ENCODE results near the gene LRP1B.

DNA sequence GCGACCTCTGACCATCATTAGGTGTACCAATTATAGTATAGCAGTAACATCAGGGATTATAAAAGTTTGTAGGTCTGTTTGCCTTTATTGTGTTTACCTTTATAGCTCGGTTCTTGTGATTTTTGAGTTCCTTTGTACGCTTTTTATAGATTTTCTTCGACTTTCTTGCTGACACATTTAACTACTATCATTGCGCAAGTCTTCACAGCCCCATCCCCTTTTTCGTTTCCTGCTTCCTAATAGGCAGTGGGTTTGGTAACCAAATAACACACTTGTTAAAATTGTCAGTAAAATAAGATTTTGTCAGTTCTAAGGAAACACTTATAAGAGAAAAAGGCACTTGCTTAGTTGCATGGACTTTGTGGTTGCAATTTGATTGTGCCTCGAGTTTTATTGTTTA is 541.5 kb downstream of the LRP1B start:
- TF ChIP-seq, protein P1, sequence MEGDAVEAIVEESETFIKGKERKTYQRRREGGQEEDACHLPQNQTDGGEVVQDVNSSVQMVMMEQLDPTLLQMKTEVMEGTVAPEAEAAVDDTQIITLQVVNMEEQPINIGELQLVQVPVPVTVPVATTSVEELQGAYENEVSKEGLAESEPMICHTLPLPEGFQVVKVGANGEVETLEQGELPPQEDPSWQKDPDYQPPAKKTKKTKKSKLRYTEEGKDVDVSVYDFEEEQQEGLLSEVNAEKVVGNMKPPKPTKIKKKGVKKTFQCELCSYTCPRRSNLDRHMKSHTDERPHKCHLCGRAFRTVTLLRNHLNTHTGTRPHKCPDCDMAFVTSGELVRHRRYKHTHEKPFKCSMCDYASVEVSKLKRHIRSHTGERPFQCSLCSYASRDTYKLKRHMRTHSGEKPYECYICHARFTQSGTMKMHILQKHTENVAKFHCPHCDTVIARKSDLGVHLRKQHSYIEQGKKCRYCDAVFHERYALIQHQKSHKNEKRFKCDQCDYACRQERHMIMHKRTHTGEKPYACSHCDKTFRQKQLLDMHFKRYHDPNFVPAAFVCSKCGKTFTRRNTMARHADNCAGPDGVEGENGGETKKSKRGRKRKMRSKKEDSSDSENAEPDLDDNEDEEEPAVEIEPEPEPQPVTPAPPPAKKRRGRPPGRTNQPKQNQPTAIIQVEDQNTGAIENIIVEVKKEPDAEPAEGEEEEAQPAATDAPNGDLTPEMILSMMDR (conservative IDR thresholded peaks at IDR 0.05; ENCODE audit: low read length): no peak
- no peak for TF ChIP-seq EZH2phosphoT487 (IDR thresholded peaks at IDR 0.05; ENCODE audit: borderline replicate concordance)
